A204.1 (cell line): ENCODE results near the gene HLA-DOA.

Source experiments
- FAIRE-seq: peaks from 2 replicates; lab custom pipeline; 2012; peaks lifted over from hg19 to GRCh38; lab: Jason Lieb, UNC

Gene HLA-DOA

GRCh38 chr6:32962213-32962826 is 47.1 kb downstream of the HLA-DOA start:
- FAIRE-seq = no peak

DNA sequence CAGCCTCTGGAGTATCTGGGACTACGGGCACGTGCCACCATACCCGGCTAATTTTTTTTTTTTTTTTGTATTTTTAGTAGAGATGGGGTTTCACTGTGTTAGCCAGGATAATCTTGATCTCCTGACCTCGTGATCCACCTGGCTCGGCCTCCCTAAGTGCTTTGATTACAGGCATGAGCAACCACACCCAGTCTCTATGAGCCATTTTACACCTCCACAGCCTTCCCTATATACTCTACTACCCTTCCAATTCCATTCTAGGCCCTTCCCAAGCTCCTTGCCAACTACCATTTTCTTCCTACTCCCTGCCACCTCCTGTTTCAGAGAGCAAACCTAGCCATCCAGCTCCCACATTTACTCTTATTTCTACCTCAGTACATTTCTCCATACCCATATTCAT is 48.8 kb downstream of the HLA-DOA start:
- no peak for FAIRE-seq

DNA sequence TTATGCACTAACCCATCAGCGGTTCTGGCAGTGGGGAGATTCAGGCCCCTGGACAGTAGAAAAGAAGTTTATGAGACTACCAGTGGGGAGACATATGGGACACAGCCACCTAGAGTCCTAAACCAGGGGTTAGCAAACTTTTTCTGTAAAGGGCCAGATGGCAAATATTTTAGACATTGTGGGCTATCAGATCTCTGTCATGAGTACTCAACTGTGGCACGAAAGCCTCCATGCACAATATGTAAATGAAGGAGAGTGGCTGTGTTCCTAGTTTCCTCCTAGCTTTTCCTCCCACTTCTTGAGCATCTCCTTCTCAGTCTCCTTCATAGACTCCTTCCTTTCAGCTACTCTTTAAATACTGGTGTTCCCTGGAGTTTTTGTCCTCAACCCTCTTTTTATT is 53.2 kb downstream of the HLA-DOA start:
- FAIRE-seq = no peak

DNA sequence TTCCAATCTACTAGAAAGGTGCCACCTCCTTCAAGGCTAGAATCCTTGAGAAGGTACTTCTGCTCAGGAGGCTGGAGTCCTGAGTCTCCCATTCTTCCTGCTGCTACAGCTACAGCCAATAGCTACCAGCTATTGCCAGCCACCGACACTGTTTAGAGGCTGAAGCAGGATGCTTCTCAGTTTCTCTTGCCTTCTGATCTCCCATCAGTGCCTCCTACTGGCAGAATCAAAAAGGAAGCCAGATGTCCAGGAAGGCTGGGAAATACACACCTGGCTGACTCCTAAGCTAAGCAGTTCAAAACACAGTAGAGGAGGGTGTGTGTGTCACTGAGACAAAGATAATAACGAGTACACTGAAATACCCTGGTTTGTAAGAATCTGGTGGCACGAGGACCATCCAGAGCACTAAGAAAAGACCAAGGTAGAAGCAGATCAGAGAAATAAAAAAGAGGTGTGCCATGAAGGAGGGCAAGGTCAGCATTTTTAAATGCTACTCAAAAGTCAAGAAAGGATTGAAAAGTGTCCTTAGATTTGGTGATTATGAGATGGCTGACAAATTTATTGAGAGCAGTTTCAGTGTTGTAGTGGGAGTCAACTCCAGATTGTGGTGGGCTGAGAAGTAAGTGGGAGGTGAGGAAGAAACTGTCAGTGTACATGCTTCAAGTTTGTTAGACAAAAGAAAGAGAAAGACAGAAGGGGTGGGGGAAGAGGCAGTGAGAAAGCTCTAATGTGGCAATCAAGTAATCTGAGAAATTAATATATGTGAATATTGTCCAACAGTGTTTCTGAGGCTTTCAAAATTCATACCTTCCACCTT is 54.2 kb downstream of the HLA-DOA start:
- no peak for FAIRE-seq

DNA sequence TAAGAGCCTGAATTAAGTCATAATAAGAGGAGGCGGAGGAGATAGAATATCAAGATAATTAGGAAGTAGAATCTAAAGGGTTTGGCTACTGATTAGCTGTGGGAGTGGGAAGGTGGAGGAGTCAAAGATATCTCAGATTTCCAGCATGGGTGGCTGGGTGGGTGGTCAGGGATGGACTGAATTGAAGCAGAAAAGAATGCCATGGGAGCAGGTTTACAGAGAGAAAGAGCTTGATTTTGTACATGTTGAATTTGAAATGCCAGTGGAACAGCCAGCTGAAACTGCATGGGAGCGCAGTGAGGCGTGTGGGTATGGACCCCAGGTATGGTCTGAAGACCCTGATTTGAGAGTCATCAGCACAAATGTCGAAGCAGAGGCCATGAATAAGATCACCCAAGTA is 55.1 kb downstream of the HLA-DOA start:
- no peak for FAIRE-seq
